Measurements from ENCODE around the gene TNS1.
"Not testable (repeated sequence)": the region's sequence is repeated elsewhere in the genome, so short reads cannot be mapped to it uniquely, and the experiment has no call there.

Gene TNS1

DNA sequence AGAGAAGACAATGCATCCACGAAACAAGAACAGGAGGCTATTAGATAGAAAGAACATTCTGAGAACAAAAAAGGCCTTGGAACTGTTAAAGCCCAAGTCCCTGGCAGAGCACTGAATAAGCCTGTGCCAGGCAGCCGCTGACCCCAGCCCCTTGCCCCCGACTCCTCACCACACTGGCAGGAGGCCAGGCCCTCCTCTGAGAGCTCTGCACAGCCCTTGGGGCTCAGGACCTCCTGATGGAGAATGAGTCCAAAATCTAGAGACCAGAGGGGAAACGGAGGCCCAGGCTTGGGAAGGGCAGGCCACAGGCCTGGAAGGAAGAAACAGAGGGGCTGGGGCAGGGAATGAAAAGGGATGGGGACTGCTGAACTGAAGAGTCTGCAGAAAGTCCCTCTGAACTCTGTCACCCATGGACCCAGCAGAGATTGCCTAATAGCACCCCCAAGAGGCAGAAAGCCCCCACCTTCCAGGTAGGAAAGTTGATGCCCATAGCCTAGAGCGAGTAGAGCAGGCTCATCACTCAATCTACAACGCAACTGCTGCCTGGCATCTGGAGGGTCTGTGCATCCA lies 18.3 kb upstream of the TNS1 start:
- TF ChIP-seq FOXP2 (optimal IDR thresholded peaks at IDR 0.05; ENCODE audit: control extremely low read depth, extremely low read length, insufficient read depth) (no peak), EZH2 (IDR thresholded peaks at IDR 0.05) (no peak), POLR2AphosphoS5 (IDR thresholded peaks at IDR 0.05; ENCODE audit: borderline replicate concordance, low read depth, low read length) (no peak)
- H3K4me3 ChIP-seq = no peak overlapping the region
- DNase-seq (ENCODE audit: low read depth, low spot score) = no peak
- H3K9me3 ChIP-seq (ENCODE audit: low read depth, low read length) = no peaks in the 10 kb centered on the region
- H3K9ac ChIP-seq (ENCODE audit: insufficient read length) = no peak overlapping the region
- H3K36me3 ChIP-seq (ENCODE audit: insufficient read depth, low read length) = no peaks in the 10 kb centered on the region
- H3K27ac ChIP-seq = 0 out of 2 replicates have a peak overlapping the region, but pooled peaks have one; percentile 58

DNA sequence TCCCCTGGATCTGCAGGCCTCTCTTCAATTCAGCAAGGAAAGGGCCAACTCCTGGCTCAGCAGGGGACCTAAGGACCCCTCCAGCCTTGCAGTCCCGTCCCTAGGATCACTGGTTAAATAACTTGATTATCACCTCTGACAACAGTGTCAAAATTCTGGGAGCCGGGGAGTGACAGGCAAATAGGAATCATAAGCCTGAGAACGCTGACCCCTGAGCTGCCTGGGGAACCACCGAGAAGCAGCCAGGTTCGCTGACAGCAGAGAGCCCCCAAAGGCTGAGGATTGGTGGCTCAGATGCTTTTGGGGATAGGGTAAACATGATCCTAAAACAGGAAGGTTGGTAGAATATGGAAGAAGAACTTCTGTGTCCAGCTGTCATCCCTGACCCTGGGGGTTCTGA lies 17.5 kb upstream of the TNS1 start:
- no peak for TF ChIP-seq EZH2 (IDR thresholded peaks at IDR 0.05)
- TF ChIP-seq POLR2AphosphoS5 (IDR thresholded peaks at IDR 0.05; ENCODE audit: borderline replicate concordance, low read depth, low read length) = no peak
- TF ChIP-seq FOXP2 (optimal IDR thresholded peaks at IDR 0.05; ENCODE audit: control extremely low read depth, extremely low read length, insufficient read depth) = no peak
- peak overlapping the region; percentile 58 for H3K27ac ChIP-seq
- no peaks in the 10 kb centered on the region for H3K9me3 ChIP-seq (ENCODE audit: low read depth, low read length)
- no peak overlapping the region for H3K9ac ChIP-seq (ENCODE audit: insufficient read length)
- no peak for DNase-seq (ENCODE audit: low read depth, low spot score)
- H3K4me3 ChIP-seq = no peak overlapping the region
- no peaks in the 10 kb centered on the region for H3K36me3 ChIP-seq (ENCODE audit: insufficient read depth, low read length)

DNA sequence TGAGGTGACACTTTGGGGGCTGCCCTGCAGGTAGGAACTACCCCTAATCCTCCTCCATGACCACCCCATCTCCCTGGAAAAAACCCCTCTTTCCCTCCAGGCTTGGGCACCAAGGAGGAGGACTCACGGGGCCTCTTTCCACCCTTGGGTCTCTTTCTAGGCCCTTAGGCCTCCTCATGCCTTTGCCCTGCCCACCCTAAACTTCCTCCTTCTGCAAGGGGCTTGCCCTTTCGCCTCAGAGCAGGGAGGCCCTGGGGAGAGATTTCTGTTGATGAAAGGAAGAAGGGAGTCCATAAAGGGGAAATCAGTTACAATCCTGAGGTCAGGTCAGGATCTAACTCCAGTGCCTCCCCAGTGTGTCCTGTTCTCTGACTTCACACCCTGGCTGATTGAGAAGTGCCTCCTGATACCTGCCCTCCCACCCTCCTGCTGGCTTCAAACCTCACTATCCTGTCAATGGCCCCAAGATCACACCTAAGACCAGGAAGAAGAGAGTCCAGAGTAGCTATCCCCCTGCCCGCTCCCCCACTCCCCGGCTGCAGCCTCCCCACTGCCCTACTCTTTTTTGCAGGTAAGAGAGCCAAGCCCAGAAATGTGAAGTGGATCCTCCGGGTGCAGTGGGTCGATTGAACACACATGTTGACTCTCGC lies 16.7 kb upstream of the TNS1 start:
- Histone ChIP-seq H3K27ac (no peak overlapping the region; the same call in none of the 2 replicates), H3K9me3 (ENCODE audit: low read depth, low read length) (no peaks in the 10 kb centered on the region), H3K4me3 (no peak overlapping the region), H3K9ac (ENCODE audit: insufficient read length) (no peak overlapping the region), H3K36me3 (ENCODE audit: insufficient read depth, low read length) (no peaks in the 10 kb centered on the region)
- DNase-seq (ENCODE audit: low read depth, low spot score) = no peak
- TF ChIP-seq FOXP2 (optimal IDR thresholded peaks at IDR 0.05; ENCODE audit: control extremely low read depth, extremely low read length, insufficient read depth) (no peak), EZH2 (IDR thresholded peaks at IDR 0.05) (no peak), POLR2AphosphoS5 (IDR thresholded peaks at IDR 0.05; ENCODE audit: borderline replicate concordance, low read depth, low read length) (no peak)

DNA sequence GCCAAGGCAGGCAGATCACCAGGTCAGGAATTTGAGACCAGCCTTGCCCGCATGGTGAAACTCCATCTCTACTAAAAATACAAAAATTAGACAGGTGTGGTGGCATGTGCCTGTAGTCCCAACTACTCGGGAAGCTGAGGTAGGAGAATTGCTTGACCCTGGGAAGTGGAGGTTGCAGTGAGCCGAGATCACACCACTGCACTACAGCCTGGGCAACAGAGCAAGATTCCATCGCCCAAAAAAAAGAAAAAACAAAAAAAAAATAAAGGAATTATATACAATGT lies 16.0 kb upstream of the TNS1 start:
- H3K9me3 ChIP-seq (ENCODE audit: low read depth, low read length); H3K36me3 ChIP-seq (ENCODE audit: insufficient read depth, low read length); H3K4me3 ChIP-seq; DNase-seq (ENCODE audit: low read depth, low spot score); H3K9ac ChIP-seq (ENCODE audit: insufficient read length): not testable (repeated sequence)
- H3K27ac ChIP-seq = peak overlapping the region; percentile 52; the same call in 1 of the 2 replicates

DNA sequence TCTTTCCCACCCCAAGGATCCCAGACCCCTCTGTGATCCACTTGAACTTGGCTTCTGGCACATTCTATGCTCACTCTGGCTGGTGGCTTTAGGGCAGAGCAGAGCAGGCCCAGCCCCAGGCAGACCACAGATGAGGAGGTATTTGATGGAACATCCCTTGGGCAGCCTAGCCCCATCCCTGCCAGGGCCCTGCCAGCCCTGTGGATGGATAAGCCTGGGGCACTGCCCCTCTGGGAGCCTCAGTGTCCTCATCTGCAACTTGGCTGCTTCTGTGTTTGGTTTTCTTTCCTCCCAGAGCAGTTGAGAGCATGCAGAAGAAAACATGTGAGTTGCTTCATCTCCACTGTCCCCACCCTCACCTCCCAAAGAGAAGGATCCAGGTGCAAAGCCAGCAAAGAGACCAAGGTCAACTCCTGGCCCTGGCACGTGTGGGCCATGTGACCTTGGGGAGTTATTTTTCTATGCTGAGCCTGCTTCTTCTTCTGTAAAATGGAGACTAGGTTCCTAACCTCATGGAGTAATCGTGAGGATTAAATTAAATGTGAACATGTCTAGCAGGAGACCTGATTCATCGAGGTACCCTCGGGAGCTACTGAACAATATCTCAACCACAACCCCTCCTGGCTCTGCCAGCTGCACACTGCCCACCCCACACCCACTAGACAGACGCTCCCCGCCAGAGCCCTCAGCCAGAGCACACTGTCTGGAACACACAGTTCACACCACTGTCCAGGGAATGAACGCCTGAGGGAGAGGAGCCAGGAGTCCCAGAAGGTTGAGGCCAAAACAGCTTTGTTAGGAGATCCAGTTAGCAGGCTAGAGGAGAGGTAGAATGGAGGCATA lies 14.6 kb upstream of the TNS1 start:
- Histone ChIP-seq H3K9ac (ENCODE audit: insufficient read length) (no peak overlapping the region), H3K27ac (peak overlapping the region; percentile 99), H3K4me3 (no peak overlapping the region), H3K36me3 (ENCODE audit: insufficient read depth, low read length) (no peaks in the 10 kb centered on the region), H3K9me3 (ENCODE audit: low read depth, low read length) (no peaks in the 10 kb centered on the region)
- DNase-seq (ENCODE audit: low read depth, low spot score) = no peak
- no peak for TF ChIP-seq POLR2AphosphoS5 (IDR thresholded peaks at IDR 0.05; ENCODE audit: borderline replicate concordance, low read depth, low read length)

DNA sequence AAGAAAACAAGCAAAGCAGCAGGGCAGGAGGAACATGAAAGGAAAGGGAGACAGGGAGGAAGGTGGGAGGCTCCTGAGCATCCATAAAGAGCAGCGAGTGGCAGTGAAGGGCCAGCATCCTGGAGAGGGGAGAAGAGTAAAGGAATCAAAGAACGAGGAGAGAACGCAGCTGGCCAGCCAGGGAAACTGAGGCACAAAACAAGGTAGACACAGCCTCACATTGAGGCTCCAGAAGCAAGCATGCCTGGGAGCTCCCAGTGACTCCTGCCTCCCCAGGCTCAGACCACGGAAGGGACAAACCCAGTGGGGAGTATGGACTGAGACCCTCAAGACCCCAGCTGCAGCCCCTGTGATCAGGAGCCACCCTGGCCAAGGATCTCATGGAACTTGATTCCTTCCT lies 14.0 kb upstream of the TNS1 start:
- no peak for DNase-seq (ENCODE audit: low read depth, low spot score)
- Histone ChIP-seq H3K9me3 (ENCODE audit: low read depth, low read length) (no peaks in the 10 kb centered on the region), H3K36me3 (ENCODE audit: insufficient read depth, low read length) (no peaks in the 10 kb centered on the region), H3K27ac (peak overlapping the region; percentile 99), H3K4me3 (no peak overlapping the region), H3K9ac (ENCODE audit: insufficient read length) (no peak overlapping the region)
- TF ChIP-seq FOXP2 (optimal IDR thresholded peaks at IDR 0.05; ENCODE audit: control extremely low read depth, extremely low read length, insufficient read depth) = no peak
- TF ChIP-seq POLR2AphosphoS5 (IDR thresholded peaks at IDR 0.05; ENCODE audit: borderline replicate concordance, low read depth, low read length) = no peak
- TF ChIP-seq EZH2 (IDR thresholded peaks at IDR 0.05) = no peak

DNA sequence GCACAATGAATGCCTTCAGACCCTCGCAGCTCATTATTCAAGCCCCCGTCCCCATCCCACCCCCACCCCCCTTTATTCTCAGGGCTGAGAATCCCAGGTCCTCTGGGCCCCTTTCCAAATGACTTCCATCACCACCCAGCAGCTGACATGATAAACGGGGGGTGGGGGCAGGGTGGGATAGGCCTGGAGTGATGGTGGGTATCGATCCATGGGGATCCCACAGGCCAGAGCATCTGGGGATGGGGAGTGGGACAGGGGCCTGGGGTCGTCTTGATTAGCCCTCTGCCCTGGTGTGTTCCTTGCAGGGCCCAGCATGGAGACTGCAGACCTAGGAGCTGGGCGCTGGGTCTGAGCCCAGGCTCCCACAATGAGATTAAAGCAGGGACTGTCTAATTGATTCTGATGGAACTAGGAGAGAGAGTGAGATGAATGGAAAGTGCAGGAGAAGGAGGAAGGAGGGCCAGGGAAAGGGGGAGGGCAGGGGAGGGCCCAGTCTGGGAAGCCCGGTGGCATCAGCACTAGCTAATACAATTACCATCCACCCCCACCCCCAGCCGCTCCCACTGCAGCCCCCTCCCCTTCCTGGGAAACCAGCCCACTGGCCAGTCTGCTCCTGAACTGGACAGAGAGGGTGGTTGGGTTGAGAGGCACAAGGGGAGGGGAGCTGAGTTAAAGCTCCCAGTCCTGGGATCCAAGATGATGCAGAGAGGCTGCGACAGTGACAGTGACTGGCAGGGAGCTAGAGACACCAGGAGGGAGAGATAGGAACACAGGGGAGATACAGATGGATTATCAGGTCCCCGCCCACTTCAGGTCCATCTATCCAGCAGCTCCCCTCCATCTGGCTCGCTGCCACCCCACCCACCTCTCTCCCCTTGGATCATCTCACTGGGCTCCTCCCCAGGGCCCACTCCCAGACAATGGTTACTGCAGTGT lies 13.1 kb upstream of the TNS1 start:
- TF ChIP-seq EZH2 (IDR thresholded peaks at IDR 0.05) (no peak), POLR2AphosphoS5 (IDR thresholded peaks at IDR 0.05; ENCODE audit: borderline replicate concordance, low read depth, low read length) (no peak), FOXP2 (optimal IDR thresholded peaks at IDR 0.05; ENCODE audit: control extremely low read depth, extremely low read length, insufficient read depth) (no peak)
- Histone ChIP-seq H3K36me3 (ENCODE audit: insufficient read depth, low read length) (no peaks in the 10 kb centered on the region), H3K9ac (ENCODE audit: insufficient read length) (no peak overlapping the region), H3K27ac (peak overlapping the region; percentile 99), H3K4me3 (peak overlapping the region; percentile 61), H3K9me3 (ENCODE audit: low read depth, low read length) (no peaks in the 10 kb centered on the region)
- no peak for DNase-seq (ENCODE audit: low read depth, low spot score)

Data from SK-N-MC (cell line).